Forelimb muscle (tissue), 1 donor: Measurements from ENCODE around the gene QKI. TPM values are rescaled to one million over a fixed set of nuclear protein-coding genes. Genes with fewer than 3 reads are reported as not detected.
"Not testable (repeated sequence)": the region's sequence is repeated elsewhere in the genome, so short reads cannot be mapped to it uniquely, and the experiment has no call there.

ENCODE experiments used
- DNase-seq: peaks from one replicate; pipeline ENCODE4 v3.0.0-alpha.2; 2013; ENCODE audit warnings: low read depth
- polyA plus RNA-seq: library from polyadenylated mRNA; unstranded; fragments of 120-200 nt; gene quantifications from one replicate; pipeline ENCODE4 v1.2.1, GENCODE V29; 2013; ENCODE audit not compliant: insufficient read length

Gene QKI
- polyA plus RNA-seq, 1 donor: 230 TPM

- not testable (repeated sequence) for DNase-seq
These were observed 24.9 kb downstream of the QKI start for GRCh38 chr6:163439390-163439789.

- DNase-seq: no peak
These were observed 25.5 kb downstream of the QKI start for GRCh38 chr6:163439997-163440396.

GRCh38 chr6:163442336-163442735 is 27.8 kb downstream of the QKI start:
- DNase-seq: no peak

- no peak for DNase-seq
These were observed 29.6 kb downstream of the QKI start for GRCh38 chr6:163444077-163444476.

- DNase-seq: no peak
These were observed 32.0 kb downstream of the QKI start for GRCh38 chr6:163446549-163446948.

- DNase-seq: no peak
These were observed 34.6 kb downstream of the QKI start for GRCh38 chr6:163449076-163449475.

GRCh38 chr6:163454425-163454824 is 39.9 kb downstream of the QKI start:
- DNase-seq: no peak

GRCh38 chr6:163455552-163455951 is 41.0 kb downstream of the QKI start:
- no peak for DNase-seq

GRCh38 chr6:163457637-163458561 is 43.4 kb downstream of the QKI start:
- no peak for DNase-seq

GRCh38 chr6:163459007-163459406 is 44.5 kb downstream of the QKI start:
- no peak for DNase-seq

GRCh38 chr6:163459536-163459935 is 45.0 kb downstream of the QKI start:
- no peak for DNase-seq

GRCh38 chr6:163460307-163460782 is 45.8 kb downstream of the QKI start:
- DNase-seq: no peak

- DNase-seq: no peak
These were observed 47.2 kb downstream of the QKI start for GRCh38 chr6:163461696-163462095.

- no peak for DNase-seq
These were observed 48.7 kb downstream of the QKI start for GRCh38 chr6:163463180-163463579.

- no peak for DNase-seq
These were observed 49.3 kb downstream of the QKI start for GRCh38 chr6:163463795-163464194.

- no peak for DNase-seq
These were observed 52.4 kb downstream of the QKI start for GRCh38 chr6:163466839-163467390.

GRCh38 chr6:163468738-163469137 is 54.2 kb downstream of the QKI start:
- no peak for DNase-seq

GRCh38 chr6:163469459-163469985 is 55.0 kb downstream of the QKI start:
- DNase-seq: no peak

GRCh38 chr6:163470611-163471010 is 56.1 kb downstream of the QKI start:
- no peak for DNase-seq

- DNase-seq: no peak
These were observed 60.1 kb downstream of the QKI start for GRCh38 chr6:163474581-163474980.

- not testable (repeated sequence) for DNase-seq
These were observed 62.4 kb downstream of the QKI start for GRCh38 chr6:163476946-163477345.

GRCh38 chr6:163483107-163483506 is 68.6 kb downstream of the QKI start:
- no peak for DNase-seq

GRCh38 chr6:163485388-163485851 is 70.9 kb downstream of the QKI start:
- no peak for DNase-seq
